Right forelimb (tissue), 1 donor: Measurements from ENCODE around the gene NDRG2.
"Not testable (repeated sequence)": the region's sequence is repeated elsewhere in the genome, so short reads cannot be mapped to it uniquely, and the experiment has no call there.

Experiments used
- DNase-seq: peaks from one replicate; pipeline ENCODE4 v3.0.0-alpha.2; 2018

The NDRG2 gene

DNA sequence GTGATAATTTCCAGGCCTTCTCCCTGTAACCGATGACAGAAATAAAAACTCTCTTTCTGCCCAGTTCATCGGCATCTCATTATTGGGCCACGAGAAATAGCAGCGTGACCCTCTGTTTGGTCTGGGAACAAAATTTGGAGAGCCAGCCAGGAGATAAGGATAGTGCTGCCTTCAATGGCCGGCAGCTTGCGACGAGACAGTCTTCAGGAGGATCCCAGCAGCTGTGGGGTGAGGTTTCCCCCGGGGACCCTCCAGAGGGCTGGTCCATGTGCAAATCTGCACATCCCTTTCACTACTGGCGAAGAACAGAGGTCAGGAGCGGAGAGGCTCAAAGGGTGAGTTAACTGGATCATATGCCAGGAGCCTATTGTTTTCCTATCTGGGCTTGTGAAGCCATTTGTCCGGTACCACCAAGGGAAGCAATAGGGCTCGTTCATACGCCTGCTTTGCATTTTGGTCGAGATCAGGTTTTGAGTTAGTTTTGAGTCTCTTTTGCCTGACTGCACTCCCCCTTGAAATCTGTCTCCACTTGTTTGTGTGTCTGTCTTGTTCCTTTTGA is 21.0 kb downstream of the NDRG2 start:
- DNase-seq = no peak

- no peak for DNase-seq
These were observed 23.6 kb downstream of the NDRG2 start for GRCh38 chr14:21001218-21001617.

DNA sequence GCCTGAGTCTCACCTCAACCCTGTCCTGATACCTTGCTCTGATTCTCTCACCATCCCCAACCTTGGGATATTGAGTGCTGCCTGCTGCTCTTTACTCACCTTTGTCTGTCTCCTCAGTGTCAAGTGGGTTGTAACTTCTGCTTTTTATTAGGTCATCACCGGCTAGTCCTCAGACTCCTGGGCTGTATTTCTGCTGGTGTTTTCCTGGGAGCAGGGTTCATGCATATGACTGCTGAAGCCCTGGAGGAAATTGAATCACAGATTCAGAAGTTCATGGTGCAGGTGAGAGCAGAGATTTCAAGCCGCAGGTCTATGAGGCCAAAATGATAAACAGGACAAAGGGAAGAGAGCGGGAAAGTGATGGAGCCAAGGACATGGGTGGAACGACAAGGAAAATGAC is 25.3 kb downstream of the NDRG2 start:
- no peak for DNase-seq

DNA sequence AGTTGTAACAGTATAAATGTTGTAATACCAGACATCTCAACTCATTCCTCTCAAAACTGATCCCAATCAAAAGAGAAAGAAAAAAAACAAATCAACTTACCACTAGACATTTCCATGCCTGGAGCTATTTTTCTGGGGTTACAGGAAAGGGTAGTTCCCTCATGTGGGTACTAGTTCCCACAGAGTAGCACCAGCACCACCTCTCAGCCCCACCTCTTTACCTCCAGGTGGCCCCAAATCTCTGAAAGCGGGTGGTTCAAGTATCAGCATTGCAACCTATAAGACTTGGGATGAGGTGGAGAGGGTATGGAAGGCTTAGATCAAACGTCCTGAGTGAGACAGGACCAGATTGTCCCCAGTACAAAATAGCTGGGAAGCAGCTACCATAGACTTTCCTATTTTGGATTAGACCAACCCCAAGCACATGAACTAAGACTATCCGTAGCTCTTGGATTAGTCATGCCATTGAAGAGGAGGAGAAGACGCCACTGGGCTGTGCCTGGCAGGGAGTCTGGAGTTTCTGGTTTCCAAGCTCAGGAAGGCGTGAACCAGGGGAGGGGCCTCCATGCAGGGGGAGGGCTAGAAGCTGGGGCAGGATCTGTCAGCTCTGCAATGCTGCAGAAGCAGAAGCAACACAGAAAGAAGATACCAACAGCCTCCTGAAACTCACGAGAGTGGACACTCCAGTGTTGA is 26.0 kb downstream of the NDRG2 start, which contains the start of gene SLC39A2:
Gene SLC39A2, plus strand, starts transcription at position 620 of the 693 bp plus-strand sequence. CDS start 154 bp downstream, outside the sequence.
- DNase-seq = no peak

- no peak for DNase-seq
These were observed 26.7 kb downstream of the NDRG2 start for GRCh38 chr14:20998139-20998538.

- DNase-seq = no peak
These were observed 27.3 kb downstream of the NDRG2 start for GRCh38 chr14:20997564-20997963.

GRCh38 chr14:20997115-20997514 is 27.7 kb downstream of the NDRG2 start:
- DNase-seq = no peak

DNA sequence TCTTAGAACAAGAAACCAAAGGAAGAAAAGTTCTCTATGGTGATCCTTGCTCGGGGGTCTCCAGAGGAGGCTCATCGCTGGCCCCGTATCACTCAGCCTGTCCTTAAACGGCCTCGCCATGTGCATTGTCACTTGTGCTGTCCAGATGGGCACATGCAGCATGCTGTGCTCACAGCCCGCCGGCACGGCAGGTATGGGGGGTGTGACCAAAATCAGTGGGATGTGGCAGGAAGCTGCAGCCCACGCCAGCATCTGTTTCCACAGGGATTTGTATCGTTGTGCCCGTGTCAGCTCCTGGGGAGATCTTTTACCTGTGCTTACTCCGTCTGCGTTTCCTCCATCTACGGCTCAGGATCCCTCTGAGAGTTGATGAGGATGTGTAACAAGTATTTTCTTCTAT is 28.3 kb downstream of the NDRG2 start:
- no peak for DNase-seq

GRCh38 chr14:20989787-20990600 is 34.9 kb downstream of the NDRG2 start, which contains the start of gene METTL17:
METTL17 (plus strand) TSS chr14:20989980; CDS start chr14:20990003, 23 bp downstream.
- DNase-seq = peak; percentile 92

GRCh38 chr14:20989471-20989786 is 35.4 kb downstream of the NDRG2 start:
- DNase-seq = no peak

DNA sequence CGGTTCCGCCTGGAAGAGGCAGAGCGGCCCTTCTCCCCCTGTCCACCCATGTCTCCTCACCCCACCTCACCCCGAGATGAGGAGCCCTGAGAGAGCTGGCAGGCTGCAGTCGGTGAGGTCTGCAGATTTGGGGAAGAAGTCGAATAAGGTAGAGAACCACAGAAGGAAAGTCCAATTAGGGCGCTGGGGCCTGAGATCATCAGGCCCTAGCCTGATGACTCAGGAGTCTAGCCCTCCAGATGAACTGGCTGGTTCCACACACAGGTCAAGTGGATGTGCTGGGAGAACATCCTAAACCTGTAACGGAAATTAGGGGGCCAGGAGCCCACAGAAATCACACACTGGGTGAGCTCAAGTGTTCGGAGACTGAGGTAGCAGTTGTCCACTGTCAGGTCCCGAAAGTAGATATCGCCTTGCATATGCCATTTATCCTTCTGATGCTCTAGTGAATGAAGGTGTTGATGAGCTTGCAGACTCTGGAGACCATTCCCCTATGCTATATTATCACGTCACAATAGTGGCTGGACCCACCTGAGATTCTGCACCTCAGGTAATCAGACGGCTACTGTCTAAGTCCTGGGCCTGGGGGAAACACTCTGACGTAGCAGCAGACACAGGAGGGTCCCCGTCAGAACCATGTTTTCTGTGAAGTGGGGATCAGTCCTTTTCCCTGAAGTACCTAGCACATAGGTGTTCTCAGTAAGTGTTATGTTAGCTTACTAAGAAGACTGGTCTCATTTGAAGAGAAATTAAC is 36.0 kb downstream of the NDRG2 start:
- DNase-seq = no peak

GRCh38 chr14:20986811-20987210 is 38.0 kb downstream of the NDRG2 start:
- DNase-seq = no peak

DNA sequence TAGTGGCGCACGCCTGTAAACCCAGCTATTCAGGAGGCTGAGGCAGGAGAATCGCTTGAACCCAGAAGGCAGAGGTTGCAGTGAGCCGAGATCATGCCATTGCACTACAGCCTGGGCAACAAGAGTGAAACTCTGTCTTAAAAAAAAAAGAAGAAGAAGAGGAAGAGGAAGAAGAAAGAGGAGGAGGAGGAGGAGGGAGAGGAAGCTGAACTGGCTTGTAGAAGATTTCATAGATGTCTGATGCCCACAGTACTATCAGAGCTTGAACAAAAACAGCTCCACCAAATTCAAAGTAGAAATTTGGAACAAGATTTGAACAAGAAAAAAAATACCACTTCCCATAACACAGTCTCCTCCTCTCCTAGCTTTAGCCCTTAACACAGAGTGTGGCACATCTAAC is 39.2 kb downstream of the NDRG2 start:
- not testable (repeated sequence) for DNase-seq

GRCh38 chr14:20982646-20983369 is 42.1 kb downstream of the NDRG2 start:
- no peak for DNase-seq

- DNase-seq = no peak
These were observed 44.0 kb downstream of the NDRG2 start for GRCh38 chr14:20980906-20981305.

DNA sequence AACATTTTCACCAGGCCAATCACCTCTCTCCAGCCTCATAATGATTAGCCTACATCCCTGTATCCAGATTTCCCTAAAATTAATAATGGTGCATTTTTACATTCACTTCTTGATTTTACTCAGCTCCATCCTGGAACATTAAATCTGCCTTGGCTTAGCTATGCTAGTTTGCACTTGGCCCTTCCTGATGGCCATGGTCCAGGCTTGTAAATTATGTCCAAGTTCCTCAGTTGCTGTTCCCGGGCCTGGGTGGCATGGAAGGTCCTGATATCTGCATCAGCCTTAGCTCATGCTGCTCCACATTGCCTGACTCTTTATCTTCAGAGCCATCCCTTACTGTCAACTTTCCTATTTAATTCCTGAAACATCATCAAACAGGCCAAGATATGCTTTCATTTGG is 46.2 kb downstream of the NDRG2 start:
- DNase-seq = no peak

DNA sequence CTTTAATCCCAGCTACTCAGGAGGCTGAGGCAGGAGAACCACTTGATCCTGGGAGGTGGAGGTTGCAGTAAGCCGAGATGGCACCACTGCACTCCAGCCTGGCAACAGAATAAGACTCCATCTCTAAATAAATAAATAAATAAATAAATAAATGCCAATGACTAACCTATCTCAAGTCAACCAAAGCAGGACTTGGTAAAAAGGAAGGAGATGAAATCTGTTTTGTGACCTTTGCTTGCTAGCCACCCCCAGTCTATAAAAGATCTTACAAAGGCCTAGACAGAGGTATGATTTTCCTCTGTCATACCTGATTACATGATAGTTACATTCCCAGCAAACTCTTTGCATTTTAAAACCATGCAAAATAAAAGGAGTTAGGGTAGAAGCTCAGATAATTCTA is 48.6 kb downstream of the NDRG2 start:
- no peak for DNase-seq

DNA sequence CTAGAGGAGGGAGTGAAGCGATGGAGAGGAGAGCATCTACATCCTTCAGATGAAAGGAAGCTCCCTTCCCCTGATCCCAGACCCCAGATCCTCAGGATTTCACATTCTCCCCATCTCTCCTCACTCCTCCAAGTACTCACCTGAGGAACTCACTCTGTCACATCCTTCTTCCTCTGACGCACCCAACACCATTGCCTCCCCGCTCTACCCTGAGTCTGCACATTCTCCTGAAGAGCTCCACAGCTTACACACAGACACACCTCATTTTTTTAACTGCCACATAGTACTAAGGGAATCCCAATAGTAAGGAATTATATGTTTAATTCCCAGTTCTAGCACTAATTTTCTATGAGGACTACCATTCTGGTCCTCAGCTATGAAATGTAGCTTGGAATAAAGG is 51.4 kb downstream of the NDRG2 start:
- DNase-seq = no peak

DNA sequence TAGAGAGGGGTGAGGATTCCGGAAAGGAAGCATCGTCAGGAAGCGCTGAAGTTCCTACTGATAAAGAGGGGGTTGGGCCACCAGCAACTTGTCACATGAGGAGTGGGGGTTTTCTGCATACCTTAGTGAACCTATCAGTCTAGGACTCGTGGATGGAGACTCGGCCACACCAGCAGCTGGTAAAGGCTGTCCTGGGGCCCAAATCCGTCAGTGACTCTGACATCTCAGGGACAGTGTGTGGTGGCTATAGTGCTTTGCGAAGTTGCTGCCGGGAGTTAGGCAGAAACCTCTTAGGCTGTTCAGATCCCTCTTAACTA is 53.2 kb downstream of the NDRG2 start:
- no peak for DNase-seq

- peak; percentile 90 for DNase-seq
These were observed 53.7 kb downstream of the NDRG2 start for GRCh38 chr14:20970983-20971704.

GRCh38 chr14:20970647-20970982 is 54.2 kb downstream of the NDRG2 start:
- no peak for DNase-seq

GRCh38 chr14:20969336-20969735 is 55.5 kb downstream of the NDRG2 start:
- DNase-seq = no peak
